ENCODE data around the gene HNRNPF. TPM values are rescaled to one million over a fixed set of nuclear protein-coding genes. Genes with fewer than 3 reads are reported as not detected.

Gene HNRNPF
- total and polyA plus RNA-seq, 2 experiments from 2014 or later: 106 to 172 TPM

GRCh38 chr10:43407576-43408330 lies 1.2 kb downstream of the HNRNPF start:
- Histone ChIP-seq H3K4me1 (ENCODE audit: insufficient read depth) (peaks cover 32% of the 10 kb centered on the region), H3K27ac (peak overlapping the region; percentile 100), H3K36me3 (ENCODE audit: low read depth) (no peaks in the 10 kb centered on the region), H4K20me1 (ENCODE audit: insufficient read depth) (peaks cover 12% of the 10 kb centered on the region; the same call in 1 of the 2 replicates), H3K4me3 (peak overlapping the region; percentile 95), H3K79me2 (ENCODE audit: insufficient read depth) (peaks cover 56% of the 10 kb centered on the region), H3K9ac (peak overlapping the region; percentile 100), H2AFZ (peak overlapping the region; percentile 41; the same call in 1 of the 2 replicates), H3K4me2 (ENCODE audit: unreplicated experiment) (peak overlapping the region; percentile 97), H3K27me3 (replicated peaks; ENCODE audit: insufficient read depth) (no peaks in the 10 kb centered on the region), H3F3A (ENCODE audit: insufficient read depth) (peaks cover 22% of the 10 kb centered on the region), H3K9me2 (ENCODE audit: insufficient read depth) (no peaks in the 10 kb centered on the region), H3K9me3 (ENCODE audit: low read depth) (no peaks in the 10 kb centered on the region)
- DNase-seq: peak; percentile 98
- in situ Hi-C loops (cut with MboI): no loop called here
- 2% methylated on average over 54 to 56 of the region's 56 CpGs for WGBS, 2 experiments (ENCODE audit: low coverage in 1 of 2, low lambda C conversion rate in 2 of 2, missing lambda C conversion rate in 2 of 2)
- no peak for TF ChIP-seq EZH2 (IDR thresholded peaks at IDR 0.05; ENCODE audit: insufficient read depth, poor library complexity, severe bottlenecking)
- TF ChIP-seq EZH2phosphoT487 (IDR thresholded peaks at IDR 0.05; ENCODE audit: insufficient read depth, low read depth): no peak

DNA sequence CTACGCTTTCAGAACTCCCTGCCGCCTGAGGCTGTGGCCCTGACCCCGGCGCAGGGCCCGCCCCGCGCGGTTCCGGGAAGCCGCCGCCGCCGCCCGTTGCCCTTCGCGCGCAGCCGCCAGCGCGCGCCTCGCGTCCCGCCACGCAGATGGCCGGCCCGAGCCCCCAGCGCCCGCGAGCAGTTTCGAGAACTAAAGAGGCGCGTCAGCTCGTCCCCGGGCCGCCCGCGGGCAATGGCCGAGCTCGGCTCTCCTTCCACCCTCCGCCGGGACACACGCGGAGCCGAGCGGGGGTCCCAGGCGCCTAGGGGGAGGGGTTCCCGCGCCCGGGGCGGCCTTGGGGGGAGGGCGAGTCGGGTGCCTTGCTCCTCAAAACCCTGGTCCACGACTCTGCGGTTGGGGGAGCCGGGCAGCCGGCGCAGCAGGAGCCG lies 1.8 kb downstream of the HNRNPF start:
- peak overlapping the region; percentile 100 for H3K9ac ChIP-seq
- no peaks in the 10 kb centered on the region for H3K9me3 ChIP-seq (ENCODE audit: low read depth)
- peak overlapping the region; percentile 100 for H3K27ac ChIP-seq
- no peak overlapping the region for H2AFZ ChIP-seq
- 1 to 2% methylated on average over 36 to 59 of the region's 59 CpGs for WGBS, 2 experiments (ENCODE audit: low coverage in 1 of 2, low lambda C conversion rate in 2 of 2, missing lambda C conversion rate in 2 of 2)
- peaks cover 38% of the 10 kb centered on the region for H3K4me1 ChIP-seq (ENCODE audit: insufficient read depth)
- peak overlapping the region; percentile 95 for H3K4me3 ChIP-seq
- no peaks in the 10 kb centered on the region for H3K27me3 ChIP-seq (replicated peaks; ENCODE audit: insufficient read depth)
- H3K36me3 ChIP-seq (ENCODE audit: low read depth): no peaks in the 10 kb centered on the region
- TF ChIP-seq EZH2phosphoT487 (IDR thresholded peaks at IDR 0.05; ENCODE audit: insufficient read depth, low read depth) (no peak), EZH2 (IDR thresholded peaks at IDR 0.05; ENCODE audit: insufficient read depth, poor library complexity, severe bottlenecking) (no peak)
- in situ Hi-C loops (cut with MboI): no loop called here
- H3F3A ChIP-seq (ENCODE audit: insufficient read depth): peaks cover 22% of the 10 kb centered on the region
- peak overlapping the region; percentile 97 for H3K4me2 ChIP-seq (ENCODE audit: unreplicated experiment)
- H3K79me2 ChIP-seq (ENCODE audit: insufficient read depth): peaks cover 62% of the 10 kb centered on the region
- H3K9me2 ChIP-seq (ENCODE audit: insufficient read depth): no peaks in the 10 kb centered on the region
- peaks cover 18% of the 10 kb centered on the region for H4K20me1 ChIP-seq (ENCODE audit: insufficient read depth)
- DNase-seq: peak; percentile 85

DNA sequence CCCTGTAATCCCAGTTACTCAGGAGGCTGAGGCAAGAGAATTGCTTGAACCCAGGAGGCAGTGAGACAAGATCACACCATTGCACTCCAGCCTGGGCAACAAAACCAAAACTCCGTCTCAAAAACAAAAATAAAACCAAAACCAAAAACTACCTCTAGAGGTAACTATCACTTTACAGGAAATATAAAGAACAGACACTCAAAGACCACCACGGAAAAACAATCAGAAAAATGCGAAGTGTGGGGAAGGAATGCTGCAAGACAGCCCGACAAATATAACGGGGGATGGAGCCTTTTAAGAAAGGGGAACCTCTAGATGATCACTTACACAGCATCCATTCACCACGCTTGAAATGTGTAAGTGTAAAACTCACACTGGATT lies 4.3 kb downstream of the HNRNPF start:
- H3K4me2 ChIP-seq (ENCODE audit: unreplicated experiment): peak overlapping the region; percentile 97
- H3K27me3 ChIP-seq (replicated peaks; ENCODE audit: insufficient read depth): no peaks in the 10 kb centered on the region
- H3F3A ChIP-seq (ENCODE audit: insufficient read depth): peaks cover 35% of the 10 kb centered on the region
- no peak overlapping the region for H2AFZ ChIP-seq
- peaks cover 61% of the 10 kb centered on the region for H3K4me1 ChIP-seq (ENCODE audit: insufficient read depth)
- no peak for DNase-seq
- 0 out of 2 replicates have a peak overlapping the region, but pooled peaks have one; percentile 100 for H3K27ac ChIP-seq
- 72% methylated on average over 6 of the region's 6 CpGs for WGBS, 2 experiments (ENCODE audit: low coverage in 1 of 2, low lambda C conversion rate in 2 of 2, missing lambda C conversion rate in 2 of 2)
- no peaks in the 10 kb centered on the region for H3K9me2 ChIP-seq (ENCODE audit: insufficient read depth)
- peaks cover 87% of the 10 kb centered on the region for H3K79me2 ChIP-seq (ENCODE audit: insufficient read depth)
- H3K36me3 ChIP-seq (ENCODE audit: low read depth): 0 out of 2 replicates have a peak, but pooled peaks cover 4% of the 10 kb centered on the region
- peak overlapping the region; percentile 95 for H3K4me3 ChIP-seq
- H3K9ac ChIP-seq: peak overlapping the region; percentile 100; the same call in 1 of the 2 replicates
- H4K20me1 ChIP-seq (ENCODE audit: insufficient read depth): peaks cover 29% of the 10 kb centered on the region
- in situ Hi-C loops (cut with MboI): no loop called here
- no peaks in the 10 kb centered on the region for H3K9me3 ChIP-seq (ENCODE audit: low read depth)
- TF ChIP-seq EZH2phosphoT487 (IDR thresholded peaks at IDR 0.05; ENCODE audit: insufficient read depth, low read depth) (no peak), EZH2 (IDR thresholded peaks at IDR 0.05; ENCODE audit: insufficient read depth, poor library complexity, severe bottlenecking) (no peak)

DNA sequence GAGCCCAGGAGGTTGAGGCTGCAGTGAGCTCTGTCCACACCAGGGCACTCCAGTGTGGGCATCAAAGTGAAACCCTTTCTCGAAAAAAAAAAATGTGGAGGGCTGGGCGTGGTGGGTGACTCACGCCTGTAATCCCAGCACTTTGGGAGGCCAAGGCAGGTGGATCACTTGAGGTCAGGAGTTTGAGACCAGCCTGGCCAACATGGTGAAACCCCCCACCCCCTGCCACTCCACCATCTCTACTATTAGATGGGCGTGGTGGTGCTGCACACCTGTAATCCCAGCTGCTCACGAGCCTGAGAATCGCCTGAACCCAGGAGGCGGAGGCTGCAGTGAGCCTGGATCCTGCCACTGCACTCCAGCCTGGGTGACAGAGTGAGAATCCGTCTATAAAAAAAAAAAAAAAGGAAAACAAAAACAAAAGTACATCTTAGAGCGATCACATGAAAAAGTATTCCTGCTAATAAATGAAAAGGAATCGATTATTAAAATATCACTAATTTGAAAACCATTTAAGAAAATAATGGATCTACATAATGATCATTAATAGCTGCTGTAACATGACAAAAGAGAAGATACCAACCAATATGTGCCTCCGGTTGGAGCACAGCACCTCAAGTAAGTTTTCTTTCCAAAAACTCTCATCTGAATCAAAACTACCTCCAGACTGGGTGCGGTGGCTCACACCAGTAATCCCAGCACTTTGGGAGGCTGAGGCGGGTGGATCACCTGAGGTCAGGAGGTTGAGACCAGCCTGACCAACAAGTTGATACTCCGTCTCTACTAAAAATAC lies 4.9 kb downstream of the HNRNPF start:
- Histone ChIP-seq H3K9me3 (ENCODE audit: low read depth) (no peaks in the 10 kb centered on the region), H2AFZ (no peak overlapping the region), H3K9me2 (ENCODE audit: insufficient read depth) (no peaks in the 10 kb centered on the region), H3K4me3 (peak overlapping the region; percentile 95), H3K9ac (0 out of 2 replicates have a peak overlapping the region, but pooled peaks have one; percentile 100), H3K27ac (0 out of 2 replicates have a peak overlapping the region, but pooled peaks have one; percentile 100), H3K27me3 (replicated peaks; ENCODE audit: insufficient read depth) (no peaks in the 10 kb centered on the region), H3K4me2 (ENCODE audit: unreplicated experiment) (peak overlapping the region; percentile 97), H3K79me2 (ENCODE audit: insufficient read depth) (peaks cover 93% of the 10 kb centered on the region), H4K20me1 (ENCODE audit: insufficient read depth) (peaks cover 34% of the 10 kb centered on the region), H3F3A (ENCODE audit: insufficient read depth) (peaks cover 41% of the 10 kb centered on the region), H3K4me1 (ENCODE audit: insufficient read depth) (peaks cover 67% of the 10 kb centered on the region), H3K36me3 (ENCODE audit: low read depth) (0 out of 2 replicates have a peak, but pooled peaks cover 4% of the 10 kb centered on the region)
- in situ Hi-C loops (cut with MboI): no loop called here
- DNase-seq: peak; percentile 29
- TF ChIP-seq EZH2 (IDR thresholded peaks at IDR 0.05; ENCODE audit: insufficient read depth, poor library complexity, severe bottlenecking) (no peak), EZH2phosphoT487 (IDR thresholded peaks at IDR 0.05; ENCODE audit: insufficient read depth, low read depth) (no peak)
- WGBS, 2 experiments (ENCODE audit: low coverage in 1 of 2, low lambda C conversion rate in 2 of 2, missing lambda C conversion rate in 2 of 2): 64 to 70% methylated on average over 12 to 14 of the region's 14 CpGs
